ENCODE data around the gene MDC1. TPM values are rescaled to one million over a fixed set of nuclear protein-coding genes. Genes with fewer than 3 reads are reported as not detected.

MDC1 gene
- total and polyA plus RNA-seq, 8 donors, result 28.2 to 53.6 (median 48.8) TPM

GRCh38 chr6:30686908-30687658, 30.0 kb downstream of the MDC1 start:
- peak; percentile 90 to 99 (median 96) for DNase-seq
- no peaks in the 10 kb centered on the region for H3K27me3 ChIP-seq
- peak overlapping the region; percentile 53 to 91 for H3K4me3 ChIP-seq
- H3K4me1 ChIP-seq, result peaks cover 14 to 45% of the 10 kb centered on the region in 2 donors
- no peaks in the 10 kb centered on the region for H3K9me3 ChIP-seq
- ATAC-seq, result peak; percentile 71
- peaks cover 0 to 14% of the 10 kb centered on the region in 2 donors for H3K36me3 ChIP-seq
- intact Hi-C loops (cut with DNase I), result loop anchor here in 1 of 2 donors (10.0 kb wide), 1 partner anchor 48 kb away; no protein-coding TSS in a partner anchor
- peak overlapping the region; percentile 96 to 97 for H3K27ac ChIP-seq
- TF ChIP-seq CTCF (IDR thresholded peaks at IDR 0.05), result no peak

- H3K4me1 ChIP-seq, result peaks cover 18 to 50% of the 10 kb centered on the region in 2 donors
- DNase-seq (peak in 3 of 4 donors; percentile 81 to 96 (median 89)), ATAC-seq (peak; percentile 64)
- intact Hi-C loops (cut with DNase I), result loop anchor here in 1 of 2 donors (10.0 kb wide), 1 partner anchor 49 kb away; no protein-coding TSS in a partner anchor
- H3K36me3 ChIP-seq, result peaks cover 0 to 20% of the 10 kb centered on the region in 2 donors
- no peaks in the 10 kb centered on the region for H3K9me3 ChIP-seq
- no peaks in the 10 kb centered on the region for H3K27me3 ChIP-seq
- peak within 1 kb of the TSS; percentile 53 to 91 for H3K4me3 ChIP-seq
- TF ChIP-seq CTCF (IDR thresholded peaks at IDR 0.05), result no peak
- H3K27ac ChIP-seq, result peak within 1 kb of the TSS; percentile 96 to 97
These were observed 30.8 kb downstream of the MDC1 start, which contains the start of gene PPP1R18 for GRCh38 chr6:30686009-30686907. Gene PPP1R18 (minus strand): TSS chr6:30686645. CDS start chr6:30686018, 627 bp downstream.

GRCh38 chr6:30685157-30686008, 31.7 kb downstream of the MDC1 start:
- H3K4me1 ChIP-seq, result peaks cover 18 to 52% of the 10 kb centered on the region in 2 donors
- TF ChIP-seq CTCF (IDR thresholded peaks at IDR 0.05), result no peak
- ATAC-seq, result no peak
- H3K27ac ChIP-seq, result peak overlapping the region; percentile 96 to 97
- DNase-seq, result peak in 1 of 4 donors; percentile 85
- intact Hi-C loops (cut with DNase I), result loop anchor here in 1 of 2 donors (10.0 kb wide), 1 partner anchor 49 kb away; no protein-coding TSS in a partner anchor
- no peaks in the 10 kb centered on the region for H3K27me3 ChIP-seq
- peaks cover 0 to 29% of the 10 kb centered on the region in 2 donors for H3K36me3 ChIP-seq
- H3K4me3 ChIP-seq, result peak overlapping the region; percentile 53 to 91
- no peaks in the 10 kb centered on the region for H3K9me3 ChIP-seq

- intact Hi-C loops (cut with DNase I), result loop anchor here in 1 of 2 donors (10.0 kb wide), 1 partner anchor 50 kb away; no protein-coding TSS in a partner anchor
- Histone ChIP-seq H3K27me3 (no peaks in the 10 kb centered on the region), H3K36me3 (peaks cover 0 to 37% of the 10 kb centered on the region in 2 donors), H3K27ac (peak overlapping the region; percentile 96 to 97), H3K4me3 (peak overlapping the region; percentile 53 to 91), H3K4me1 (peaks cover 15 to 52% of the 10 kb centered on the region in 2 donors), H3K9me3 (no peaks in the 10 kb centered on the region)
- peak in 2 of 4 donors; percentile 78 to 91 for DNase-seq
- no peak for TF ChIP-seq CTCF (IDR thresholded peaks at IDR 0.05)
- ATAC-seq, result no peak
These were observed 32.5 kb downstream of the MDC1 start for GRCh38 chr6:30684386-30685156.
